Naive thymus-derived CD8-positive, alpha-beta T cell (primary cell): ENCODE results near the gene PRORP. TPM values are rescaled to one million over a fixed set of nuclear protein-coding genes. Genes with fewer than 3 reads are reported as not detected.
A peak's percentile ranks its signal among the peaks of the same experiment; 100 is the strongest.

Experiments used
- ATAC-seq, 2 donors: fragments of 150-1000 bp; cut with Tn5 transposase in 1 of 2; sonication (Bioruptor Pico), chemical (Tn5 transposase) in 1 of 2; 1 replicate in 1 of 2; 2 replicates in 1 of 2; pipeline ENCODE4 v1.10.0; 2021; ENCODE audit warnings: mild to moderate bottlenecking in 2 of 2, moderate library complexity in 2 of 2
- POLR2A ChIA-PET: fragments of 350-600 bp; sonication (Branson Sonifier 250); formaldehyde crosslinking; loops from one replicate; lab custom pipeline; 2021; ENCODE audit warnings: antibody characterized with exemption; lab: Charles Lee
- DNase-seq, 10 donors: peaks; one replicate each; pipeline versions ENCODE4 v3.0.0 to v3.0.0-alpha.2; 2020 to 2022
- H3K27ac Mint-ChIP-seq, 10 donors: one replicate each; pipeline ENCODE4 v1.8.0; 2020 to 2022; ENCODE audit warnings: mild to moderate bottlenecking in 10 of 10, mixed read lengths in 10 of 10, moderate library complexity in 4 of 10, inconsistent platforms in 1 of 10
- H3K27me3 Mint-ChIP-seq, 5 donors: one replicate each; pipeline ENCODE4 v1.8.0; 2021 to 2022; ENCODE audit warnings: mixed read lengths in 5 of 5
- H3K36me3 Mint-ChIP-seq, 3 donors: one replicate each; pipeline ENCODE4 v1.8.0; 2020 to 2022; ENCODE audit warnings: mixed read lengths in 3 of 3, mild to moderate bottlenecking in 2 of 3, inconsistent platforms in 1 of 3
- H3K4me1 Mint-ChIP-seq, 4 donors: one replicate each; pipeline ENCODE4 v1.8.0; 2021 to 2022; ENCODE audit warnings: mixed read lengths in 4 of 4
- H3K4me3 Mint-ChIP-seq, 10 donors: one replicate each; pipeline ENCODE4 v1.8.0; 2020 to 2022; ENCODE audit warnings: mild to moderate bottlenecking in 10 of 10, mixed read lengths in 10 of 10, moderate library complexity in 6 of 10, inconsistent platforms in 1 of 10
- H3K9me3 Mint-ChIP-seq, 9 donors: one replicate each; pipeline ENCODE4 v1.8.0; 2020 to 2022; ENCODE audit warnings: mixed read lengths in 9 of 9, mild to moderate bottlenecking in 3 of 9, inconsistent platforms in 1 of 9, moderate library complexity in 1 of 9
- polyA plus RNA-seq, 3 donors: library from polyadenylated mRNA; unstranded; fragments of 300-500 nt; fragmentation: Illumina TruSeq; gene quantifications; one replicate each; pipeline ENCODE4 v1.2.3, GENCODE V29; 2021
- total RNA-seq, 8 experiments: library from RNA in 2 of 8; stranded (reverse) in 2 of 8; gene quantifications; one replicate each; pipeline ENCODE4 v1.2.3 and lab custom pipeline; 2021 to 2026

The PRORP gene
- total and polyA plus RNA-seq, 5 experiments from 2014 or later: 33.6 to 55.4 (median 44.3) TPM

- POLR2A ChIA-PET: no interaction called here
- DNase-seq (no peak), ATAC-seq (no peak)
- H3K36me3 Mint-ChIP-seq: peaks cover 14 to 87% (median 32%) of the 10 kb centered on the region in 3 donors
- H3K4me3 Mint-ChIP-seq: no peak overlapping the region
- H3K27me3 Mint-ChIP-seq: no peaks in the 10 kb centered on the region
- H3K9me3 Mint-ChIP-seq: no peaks in the 10 kb centered on the region
- peaks cover 25 to 55% (median 50%) of the 10 kb centered on the region in 4 donors for H3K4me1 Mint-ChIP-seq
- no peak overlapping the region for H3K27ac Mint-ChIP-seq
These were observed 6.1 kb upstream of the PRORP start for GRCh38 chr14:35116242-35116641.

- Mint-ChIP-seq H3K9me3 (no peaks in the 10 kb centered on the region), H3K36me3 (peaks cover 14 to 81% (median 24%) of the 10 kb centered on the region in 3 donors), H3K4me1 (peaks cover 21 to 57% (median 54%) of the 10 kb centered on the region in 4 donors), H3K27me3 (no peaks in the 10 kb centered on the region), H3K4me3 (peak overlapping the region in 2 of 10 donors; percentile 4 to 14), H3K27ac (peak overlapping the region in 8 of 10 donors; percentile 7 to 85 (median 42))
- DNase-seq: no peak
- POLR2A ChIA-PET: no interaction called here
- no peak for ATAC-seq
These were observed 5.2 kb upstream of the PRORP start for GRCh38 chr14:35117112-35117511.

DNA sequence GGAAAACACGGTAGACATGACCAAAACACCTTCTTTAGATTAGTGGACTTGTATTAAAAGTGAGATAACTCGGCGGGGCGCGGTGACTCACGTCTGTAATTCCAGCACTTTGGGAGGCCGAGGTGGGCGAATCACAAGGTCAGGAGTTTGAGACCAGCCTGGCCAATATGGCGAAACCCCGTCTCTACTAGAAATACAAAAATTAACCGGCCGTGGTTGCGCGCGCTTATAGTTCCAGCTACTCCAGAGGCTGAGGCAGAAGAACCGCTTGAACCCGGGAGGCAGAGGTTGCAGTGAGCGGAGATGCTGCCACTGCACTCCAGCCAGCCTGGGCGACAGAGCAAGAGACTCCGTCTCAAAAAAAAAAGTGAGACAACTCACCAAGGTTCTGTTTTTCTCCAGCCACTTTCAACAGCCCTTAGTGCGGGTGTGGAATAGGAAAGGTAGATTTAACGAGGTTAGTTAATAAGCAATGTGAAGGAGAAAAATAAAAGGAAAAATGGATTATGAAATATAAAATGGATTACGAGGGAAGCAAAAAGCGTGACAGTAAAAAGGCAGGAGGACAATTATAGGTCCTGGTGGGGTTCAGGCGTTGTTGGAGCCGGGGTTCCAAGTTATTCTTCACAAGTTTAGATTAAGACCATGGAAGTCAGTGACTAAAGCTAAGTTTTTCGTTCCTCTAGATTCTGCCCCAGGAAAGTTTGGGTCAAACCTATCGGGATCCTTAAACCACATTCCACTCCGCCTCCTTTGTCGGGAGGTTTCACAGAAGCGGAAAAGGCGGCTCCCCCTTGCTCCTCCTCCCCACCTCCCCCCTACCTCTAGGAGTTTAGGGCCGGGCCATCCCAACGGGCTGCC lies 1.1 kb upstream of the PRORP start:
- ATAC-seq: no peak
- Mint-ChIP-seq H3K4me1 (peaks cover 32 to 84% (median 73%) of the 10 kb centered on the region in 4 donors), H3K27ac (peak overlapping the region; percentile 99 to 100 (median 100)), H3K27me3 (no peaks in the 10 kb centered on the region), H3K4me3 (peak overlapping the region; percentile 98 to 100 (median 100)), H3K9me3 (no peaks in the 10 kb centered on the region), H3K36me3 (peaks cover 0 to 52% (median 3%) of the 10 kb centered on the region in 3 donors)
- POLR2A ChIA-PET: interaction anchor here (0.5 to 5.1 kb wide), 19 partner anchors 8 to 491 kb away, joined by 3 to 54 read pairs (median 4); partner anchors contain the start of genes FAM177A1, NFKBIA, PSMA6 and SNX6
- DNase-seq: no peak

GRCh38 chr14:35122696-35123387 lies 490 bp downstream of the PRORP start:
- H3K4me3 Mint-ChIP-seq: peak overlapping the region; percentile 98 to 100 (median 100)
- H3K27ac Mint-ChIP-seq: peak overlapping the region; percentile 99 to 100 (median 100)
- ATAC-seq: no peak
- POLR2A ChIA-PET: interaction anchor here (0.6 to 5.1 kb wide), 19 partner anchors 8 to 493 kb away, joined by 3 to 54 read pairs (median 4); partner anchors contain the start of genes FAM177A1, NFKBIA, PSMA6 and SNX6
- peaks cover 0 to 49% (median 12%) of the 10 kb centered on the region in 3 donors for H3K36me3 Mint-ChIP-seq
- no peak for DNase-seq
- H3K9me3 Mint-ChIP-seq: no peaks in the 10 kb centered on the region
- peaks cover 27 to 84% (median 72%) of the 10 kb centered on the region in 4 donors for H3K4me1 Mint-ChIP-seq
- no peaks in the 10 kb centered on the region for H3K27me3 Mint-ChIP-seq

GRCh38 chr14:35123388-35123703 lies 994 bp downstream of the PRORP start:
- no peaks in the 10 kb centered on the region for H3K27me3 Mint-ChIP-seq
- DNase-seq: no peak
- peak overlapping the region; percentile 98 to 100 (median 100) for H3K4me3 Mint-ChIP-seq
- ATAC-seq: no peak
- POLR2A ChIA-PET: interaction anchor here (1.1 to 5.1 kb wide), 7 partner anchors 8 to 493 kb away, joined by 3 to 54 read pairs (median 9); partner anchors contain the start of genes FAM177A1, NFKBIA, SNX6 and SRP54
- H3K27ac Mint-ChIP-seq: peak overlapping the region; percentile 99 to 100 (median 100)
- no peaks in the 10 kb centered on the region for H3K9me3 Mint-ChIP-seq
- peaks cover under 1 to 50% (median 17%) of the 10 kb centered on the region in 3 donors for H3K36me3 Mint-ChIP-seq
- peaks cover 27 to 84% (median 72%) of the 10 kb centered on the region in 4 donors for H3K4me1 Mint-ChIP-seq

DNA sequence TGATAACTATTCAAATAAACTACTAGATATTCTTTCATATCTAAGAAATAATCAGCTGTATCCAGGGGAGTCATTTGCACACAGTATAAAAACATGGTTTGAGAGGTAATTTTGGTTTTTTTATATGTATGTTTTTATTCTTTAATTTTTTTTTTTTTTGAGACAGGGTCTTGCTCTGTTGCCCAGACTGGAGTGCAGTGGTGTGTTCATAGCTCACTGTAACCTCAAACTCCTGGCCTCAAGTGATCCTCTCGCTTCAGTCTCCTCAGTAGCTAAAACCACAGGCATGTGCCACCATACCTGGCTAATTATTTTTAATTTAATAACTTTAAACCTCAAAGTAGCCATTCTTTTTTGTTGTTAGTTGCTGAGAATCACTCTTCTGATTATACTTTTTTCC lies 1.8 kb downstream of the PRORP start:
- H3K27ac Mint-ChIP-seq: peak overlapping the region in 8 of 10 donors; percentile 82 to 100 (median 100)
- H3K4me1 Mint-ChIP-seq: peaks cover 32 to 80% (median 72%) of the 10 kb centered on the region in 4 donors
- no peak for ATAC-seq
- DNase-seq: no peak
- peaks cover 3 to 49% (median 21%) of the 10 kb centered on the region in 3 donors for H3K36me3 Mint-ChIP-seq
- H3K4me3 Mint-ChIP-seq: peak overlapping the region; percentile 98 to 100 (median 100)
- no peaks in the 10 kb centered on the region for H3K27me3 Mint-ChIP-seq
- POLR2A ChIA-PET: interaction anchor here (0.6 to 5.1 kb wide), 4 partner anchors 23 to 281 kb away, joined by 3 to 54 read pairs (median 20); partner anchors contain the start of genes FAM177A1, NFKBIA and SRP54
- no peaks in the 10 kb centered on the region for H3K9me3 Mint-ChIP-seq

GRCh38 chr14:35133542-35134328 lies 11.4 kb downstream of the PRORP start:
- ATAC-seq (no peak), DNase-seq (no peak)
- Mint-ChIP-seq H3K27ac (peak overlapping the region in 9 of 10 donors; percentile 33 to 79 (median 55)), H3K9me3 (peaks cover 0 to 7% (median 0%) of the 10 kb centered on the region in 9 donors), H3K4me3 (no peak overlapping the region), H3K36me3 (peaks cover 4 to 70% (median 28%) of the 10 kb centered on the region in 3 donors), H3K4me1 (peaks cover 10 to 44% (median 20%) of the 10 kb centered on the region in 4 donors), H3K27me3 (no peaks in the 10 kb centered on the region)
- POLR2A ChIA-PET: interaction anchor here (1.6 kb wide), 1 partner anchor 11 kb away, joined by 4 read pairs; the partner anchor contains the start of gene PRORP

DNA sequence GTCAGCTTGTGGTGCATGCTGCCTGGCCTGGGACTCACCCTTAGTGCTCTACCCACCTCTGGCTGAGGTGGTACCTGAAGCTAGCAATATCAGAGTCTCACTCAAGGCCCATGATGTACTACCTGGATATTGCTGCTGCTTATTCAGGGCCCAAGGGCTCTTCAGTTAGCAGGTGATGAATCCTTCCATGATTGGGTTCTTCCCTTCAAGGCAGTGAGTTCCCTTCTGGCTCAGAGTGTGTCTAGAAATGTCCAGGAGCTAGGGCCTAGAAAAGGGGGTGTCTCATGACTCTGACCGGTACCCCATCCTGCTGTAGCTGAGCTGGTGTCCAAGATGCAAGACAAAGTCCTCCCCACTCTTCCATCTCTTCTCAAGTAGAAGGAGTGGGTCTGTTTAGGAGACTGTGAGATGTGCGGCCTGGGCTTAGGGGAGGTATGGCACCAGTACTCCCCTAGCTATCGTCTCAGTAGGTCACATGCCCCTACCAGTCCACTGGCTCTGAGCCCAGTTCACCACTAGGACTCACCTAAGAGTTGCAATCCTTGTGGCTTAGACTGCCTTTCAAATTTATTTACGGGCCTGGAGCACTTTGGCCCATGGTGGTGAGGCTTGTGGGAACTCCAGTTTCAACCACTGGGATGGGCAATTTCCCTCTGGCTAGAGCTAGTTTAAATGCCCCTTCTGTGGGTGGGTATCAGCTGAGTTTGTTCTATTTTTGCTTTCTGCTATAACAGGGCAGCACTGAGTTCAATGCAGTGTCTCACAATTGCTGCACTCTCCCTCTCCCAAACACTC lies 12.2 kb downstream of the PRORP start:
- Mint-ChIP-seq H3K36me3 (peaks cover 4 to 63% (median 24%) of the 10 kb centered on the region in 3 donors), H3K27me3 (no peaks in the 10 kb centered on the region), H3K4me1 (peaks cover 9 to 38% (median 16%) of the 10 kb centered on the region in 4 donors), H3K4me3 (no peak overlapping the region), H3K27ac (peak overlapping the region in 8 of 10 donors; percentile 17 to 79 (median 60)), H3K9me3 (peaks cover 0 to 7% (median 0%) of the 10 kb centered on the region in 9 donors)
- DNase-seq (no peak), ATAC-seq (no peak)
- POLR2A ChIA-PET: interaction anchor here (1.6 kb wide), 1 partner anchor 12 kb away, joined by 4 read pairs; the partner anchor contains the start of gene PRORP

- H3K4me3 Mint-ChIP-seq: no peak overlapping the region
- no peaks in the 10 kb centered on the region for H3K27me3 Mint-ChIP-seq
- H3K27ac Mint-ChIP-seq: peak overlapping the region in 1 of 10 donors; percentile 46
- no peak for DNase-seq
- H3K9me3 Mint-ChIP-seq: peaks cover 0 to 2% (median 0%) of the 10 kb centered on the region in 9 donors
- H3K36me3 Mint-ChIP-seq: peaks cover 0 to 26% (median 11%) of the 10 kb centered on the region in 3 donors
- peaks cover 5 to 24% (median 18%) of the 10 kb centered on the region in 4 donors for H3K4me1 Mint-ChIP-seq
- ATAC-seq: no peak
- POLR2A ChIA-PET: no interaction called here
These were observed 16.2 kb downstream of the PRORP start for GRCh38 chr14:35138585-35138984.

GRCh38 chr14:35140718-35141581 lies 18.6 kb downstream of the PRORP start:
- Mint-ChIP-seq H3K4me1 (peaks cover under 1 to 16% (median 7%) of the 10 kb centered on the region in 4 donors), H3K27me3 (no peaks in the 10 kb centered on the region), H3K9me3 (no peaks in the 10 kb centered on the region), H3K4me3 (no peak overlapping the region), H3K36me3 (peaks cover 0 to 3% (median 3%) of the 10 kb centered on the region in 3 donors), H3K27ac (peak overlapping the region in 7 of 10 donors; percentile 15 to 74 (median 63))
- no peak for ATAC-seq
- peak in 3 of 10 donors; percentile 53 to 57 (median 54) for DNase-seq
- POLR2A ChIA-PET: interaction anchor here (0.6 to 2.5 kb wide), 5 partner anchors 159 to 276 kb away, joined by 3 to 12 read pairs (median 3); partner anchors contain the start of gene NFKBIA
